Heart left ventricle (tissue), 16 donors: ENCODE data around the gene TRAF3. TPM values are rescaled to one million over a fixed set of nuclear protein-coding genes. Genes with fewer than 3 reads are reported as not detected.

Source experiments
- ATAC-seq, 4 donors: fragments of 200-7000 bp; cut with Tn5 transposase; one replicate each; pipeline ENCODE4 v1.9.1; 2020 to 2022; ENCODE audit warnings: moderate library complexity in 4 of 4, mild to moderate bottlenecking in 3 of 4, moderate number of reproducible peaks in 1 of 4
- DNase-seq, 5 donors: peaks; one replicate each; pipeline ENCODE4 v3.0.0-alpha.2; 2020
- H3K27ac ChIP-seq, 12 donors: fragments of 200-600 bp; sonication (generic) in 4 of 12; one replicate each; pipeline versions ENCODE4 v1.5.0 to v1.8.0; 2016 to 2022; ENCODE audit warnings: mild to moderate bottlenecking in 2 of 12
- H3K27me3 ChIP-seq, 9 donors: fragments of 200-600 bp; sonication (generic) in 2 of 9; one replicate each; pipeline versions ENCODE4 v1.5.1 to v1.8.0; 2016 to 2022; ENCODE audit warnings: mild to moderate bottlenecking in 3 of 9
- H3K36me3 ChIP-seq, 9 donors: fragments of 200-600 bp; sonication (generic) in 2 of 9; one replicate each; pipeline versions ENCODE4 v1.5.0 to v1.8.0; 2018 to 2022; ENCODE audit warnings: mild to moderate bottlenecking in 2 of 9
- H3K4me1 ChIP-seq, 12 donors: fragments of 200-600 bp; sonication (generic) in 4 of 12; one replicate each; pipeline versions ENCODE4 v1.5.0 to v1.8.0; 2016 to 2022; ENCODE audit warnings: mild to moderate bottlenecking in 3 of 12
- H3K4me3 ChIP-seq, 12 donors: fragments of 200-600 bp; sonication (generic) in 4 of 12; one replicate each; pipeline versions ENCODE4 v1.5.0 to v1.8.0; 2017 to 2022; ENCODE audit warnings: mild to moderate bottlenecking in 9 of 12, moderate library complexity in 4 of 12
- H3K9me3 ChIP-seq, 12 donors: fragments of 200-600 bp; sonication (generic) in 4 of 12; one replicate each; pipeline versions ENCODE4 v1.5.0 to v1.8.0; 2016 to 2022; ENCODE audit warnings: mild to moderate bottlenecking in 1 of 12
- CTCF ChIP-seq, 12 donors: fragments of 200-600 bp; sonication (generic) in 4 of 12; IDR thresholded peaks; one replicate each; pipeline versions ENCODE4 v1.5.0 to v1.8.0; 2018 to 2022; ENCODE audit warnings: antibody characterized with exemption in 12 of 12, mild to moderate bottlenecking in 5 of 12
- POLR2A ChIP-seq, 2 donors: fragments of 450-650 bp; IDR thresholded peaks; one replicate each; pipeline ENCODE4 v1.6.1; 2017; ENCODE audit warnings: antibody characterized with exemption in 2 of 2, mild to moderate bottlenecking in 2 of 2, moderate library complexity in 2 of 2
- WGBS, 4 donors: extraction: QIAGEN DNeasy Blood & Tissue Kit in 2 of 4; methylation state at CpG; one replicate each; pipeline versions ENCODE4 v1.1.5 to v1.1.7; 2013 to 2018; 5-methylcytosine and 5-hydroxymethylcytosine counted together
- intact Hi-C, 10 donors: fragments of 100-400 bp; cut with DNase I; formaldehyde crosslinking; loops; one replicate each; pipeline versions ENCODE4 v1.11.1 to v1.14.2; 2022
- polyA plus RNA-seq, 2 donors: library from polyadenylated mRNA; stranded (reverse); fragments of 200-250 nt; gene quantifications; one replicate each; pipeline ENCODE4 v1.2.3, GENCODE V29; 2013
- total RNA-seq, 9 donors: library from RNA; depleted of rRNA in 2 of 9; stranded (reverse); fragments of >200 nt in 2 of 9; fragmentation: NEBNext Ultra II Directional in 3 of 9; extraction: Animal tissue kit (Norgen Biotek cat#: 25700) in 3 of 9; gene quantifications; one replicate each; pipeline versions ENCODE4 v1.1.0 to v1.2.4, GENCODE V29; 2016 to 2023
- donor health status: ischemic (EF 13 %, LVEDD 7.1; RV severe dilation, severe dysfunction).
- donor health status: healthy with polysubstance abuse.
- donor health status: DM: no; HTN: yes; CAD: no.
- donor health status: DM: no; HTN: no; CAD: no.
- donor health status: ischemic (EF 25% LVEDD 6.9; RV normal size, moderate dysfunction).
- donor health status: ischemic (EF 25% LVEDD 5.7; RV mildly dilated, moderate dysfunction).
- donor health status: healthy.
- donor health status: DM: yes; HTN: yes; CAD: no.
- donor health status: ischemic (EF 35%, LVEDD 5.7; RV mildly dilated, moderate dysfunction).
- donor health status: nonischemic (EF 11% LVEDD 7.7; RV severe dilation, severe dysfunction).
- donor health status: DM: yes; HTN: yes; CAD: no.
- donor health status: PGD.
- donor health status: ischemic (EF 29% LVEDD 5.4; RV normal size, mild dysfunction).
- donor health status: nonischemic (EF 23%, LVEDD 6.1; RV moderate dilation, normal function).

Gene TRAF3
- total and polyA plus RNA-seq, 11 donors, result 1.6 to 20.6 (median 10.6) TPM

DNA sequence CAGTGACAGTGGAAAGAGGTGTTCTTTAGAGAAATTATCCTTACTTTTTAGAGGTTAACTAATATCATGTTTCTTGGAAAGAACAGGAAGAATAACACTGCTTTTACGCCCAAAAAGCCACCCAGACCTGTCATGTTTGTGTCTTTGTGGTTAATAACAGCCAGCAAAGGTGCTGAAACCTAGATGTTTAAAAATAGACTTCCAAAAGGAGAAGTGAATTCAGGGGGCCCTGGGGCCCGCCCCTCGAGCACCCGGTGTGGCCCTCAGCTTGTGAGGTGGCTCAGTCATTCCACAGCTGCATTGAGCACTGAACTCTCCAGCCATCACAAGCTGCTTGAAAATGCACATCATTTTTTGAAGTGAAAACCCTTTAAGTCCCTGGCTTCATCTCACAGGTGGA is 124.4 kb downstream of the TRAF3 start:
- ATAC-seq, result no peak
- Histone ChIP-seq H3K27ac (no peak overlapping the region), H3K9me3 (no peaks in the 10 kb centered on the region), H3K4me3 (no peak overlapping the region), H3K4me1 (peaks cover 0 to 16% (median 0%) of the 10 kb centered on the region in 12 donors), H3K27me3 (no peaks in the 10 kb centered on the region), H3K36me3 (peaks cover 0 to 81% (median 24%) of the 10 kb centered on the region in 9 donors)
- 56 to 77% (median 74%) methylated on average over 4 of the region's 4 CpGs for WGBS, 4 donors
- no peak for DNase-seq
- TF ChIP-seq CTCF (IDR thresholded peaks at IDR 0.05) (no peak), POLR2A (IDR thresholded peaks at IDR 0.05) (no peak)
- intact Hi-C loops, result no loop called here

DNA sequence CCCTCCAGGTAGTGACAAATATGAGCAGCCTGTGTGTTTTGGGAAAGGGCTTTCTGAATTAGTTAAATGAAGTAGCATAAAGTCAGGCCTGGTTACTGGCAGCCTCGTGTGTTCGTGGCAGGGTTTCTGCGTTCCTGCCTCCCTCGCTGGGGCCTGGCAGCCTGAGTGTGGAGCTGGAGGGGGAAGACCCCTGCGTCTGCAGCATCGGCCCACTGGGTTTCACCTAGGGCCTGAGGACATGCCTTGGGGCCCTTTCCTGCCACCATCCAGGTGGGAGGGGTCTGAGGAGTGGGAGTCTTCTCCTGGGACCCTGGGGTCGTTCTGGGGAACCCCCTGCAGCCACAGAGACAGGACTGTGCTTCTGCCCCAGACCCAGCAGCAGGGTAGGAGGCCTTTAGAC is 124.8 kb downstream of the TRAF3 start:
- Histone ChIP-seq H3K27me3 (no peaks in the 10 kb centered on the region), H3K27ac (no peak overlapping the region), H3K4me3 (no peak overlapping the region), H3K9me3 (no peaks in the 10 kb centered on the region), H3K36me3 (peaks cover 0 to 85% (median 26%) of the 10 kb centered on the region in 9 donors), H3K4me1 (peaks cover 0 to 16% (median 0%) of the 10 kb centered on the region in 12 donors)
- no peak for TF ChIP-seq CTCF (IDR thresholded peaks at IDR 0.05)
- no peak for TF ChIP-seq POLR2A (IDR thresholded peaks at IDR 0.05)
- WGBS, 4 donors, result 87 to 99% (median 91%) methylated on average over 4 to 7 of the region's 7 CpGs
- DNase-seq (no peak), ATAC-seq (no peak)
- intact Hi-C loops, result no loop called here

GRCh38 chr14:102902523-102903247 is 125.4 kb downstream of the TRAF3 start:
- no peaks in the 10 kb centered on the region for H3K9me3 ChIP-seq
- DNase-seq (no peak), ATAC-seq (no peak)
- H3K27me3 ChIP-seq, result no peaks in the 10 kb centered on the region
- 87 to 95% (median 93%) methylated on average over 12 of the region's 12 CpGs for WGBS, 4 donors
- H3K4me3 ChIP-seq, result no peak overlapping the region
- peaks cover 0 to 16% (median 0%) of the 10 kb centered on the region in 12 donors for H3K4me1 ChIP-seq
- H3K36me3 ChIP-seq, result peaks cover 0 to 85% (median 20%) of the 10 kb centered on the region in 9 donors
- H3K27ac ChIP-seq, result no peak overlapping the region
- TF ChIP-seq CTCF (IDR thresholded peaks at IDR 0.05), result no peak
- no peak for TF ChIP-seq POLR2A (IDR thresholded peaks at IDR 0.05)
- intact Hi-C loops, result no loop called here

GRCh38 chr14:102903248-102903888 is 126.1 kb downstream of the TRAF3 start:
- Histone ChIP-seq H3K4me1 (peaks cover 0 to 16% (median 0%) of the 10 kb centered on the region in 12 donors), H3K9me3 (no peaks in the 10 kb centered on the region), H3K27me3 (no peaks in the 10 kb centered on the region), H3K27ac (no peak overlapping the region), H3K36me3 (peaks cover 0 to 78% (median 20%) of the 10 kb centered on the region in 9 donors), H3K4me3 (no peak overlapping the region)
- TF ChIP-seq CTCF (IDR thresholded peaks at IDR 0.05), result no peak
- 89 to 96% (median 93%) methylated on average over 25 to 29 of the region's 29 CpGs for WGBS, 4 donors
- intact Hi-C loops, result no loop called here
- no peak for ATAC-seq
- DNase-seq, result no peak
